HepG2 (cell line): ENCODE data around the gene TBL3. TPM values are rescaled to one million over a fixed set of nuclear protein-coding genes. Genes with fewer than 3 reads are reported as not detected.
A peak's percentile ranks its signal among the peaks of the same experiment; 100 is the strongest.

Experiments
- ATF7 ChIP-seq, 2 experiments: fragments of 450-650 bp in 1 of 2; sonication (generic) in 1 of 2; formaldehyde crosslinking in 1 of 2; IDR thresholded peaks; 2 replicates each; pipeline versions ENCODE4 v1.4.0 to v1.6.1; 2016 to 2020; ENCODE audit warnings: antibody characterized with exemption in 1 of 2, mild to moderate bottlenecking in 1 of 2, missing genetic modification reagents in 1 of 2
- FIP1L1 ChIP-seq: fragments of 200-400 bp; formaldehyde crosslinking; IDR thresholded peaks from 2 replicates; pipeline ENCODE4 v1.6.1; 2018; ENCODE audit warnings: low read depth, mild to moderate bottlenecking, low read length, moderate library complexity, borderline replicate concordance; ENCODE audit not compliant: insufficient read depth
- MATR3 ChIP-seq: sonication (generic); formaldehyde crosslinking; IDR thresholded peaks from 2 replicates; pipeline ENCODE4 v1.4.0; 2020; ENCODE audit warnings: missing genetic modification reagents
- MAZ ChIP-seq, 2 experiments: sonication (generic) in 1 of 2; formaldehyde crosslinking in 1 of 2; IDR thresholded peaks; 2 replicates each; pipeline versions ENCODE4 v1.5.0 to v1.6.1; 2012 to 2020; ENCODE audit warnings: low read depth in 2 of 2, mild to moderate bottlenecking in 2 of 2, borderline replicate concordance in 1 of 2, improper control_type of control experiment in 1 of 2, low read length in 1 of 2, missing genetic modification reagents in 1 of 2, moderate library complexity in 1 of 2
- NAIF1 ChIP-seq: sonication (generic); formaldehyde crosslinking; IDR thresholded peaks from 2 replicates; pipeline ENCODE4 v1.5.0; 2020; ENCODE audit warnings: mild to moderate bottlenecking, missing genetic modification reagents, borderline replicate concordance
- NR1H2 ChIP-seq: sonication (generic); formaldehyde crosslinking; IDR thresholded peaks from 2 replicates; pipeline ENCODE4 v1.8.1; 2022; ENCODE audit warnings: low read depth, missing genetic modification reagents, borderline replicate concordance
- SCMH1 ChIP-seq: sonication (generic); formaldehyde crosslinking; IDR thresholded peaks from 2 replicates; pipeline ENCODE4 v1.9.0; 2021; ENCODE audit warnings: missing genetic modification reagents, mild to moderate bottlenecking, borderline replicate concordance
- TOE1 ChIP-seq: sonication (generic); formaldehyde crosslinking; IDR thresholded peaks from 2 replicates; pipeline ENCODE4 v1.4.0; 2020; ENCODE audit warnings: mild to moderate bottlenecking, missing genetic modification reagents
- ZMAT3 ChIP-seq: sonication (generic); formaldehyde crosslinking; conservative IDR thresholded peaks from 2 replicates; pipeline ENCODE4 v1.7.0; 2021; ENCODE audit warnings: missing genetic modification reagents
- ZNF30 ChIP-seq: sonication (generic); formaldehyde crosslinking; IDR thresholded peaks from 2 replicates; pipeline ENCODE4 v1.5.0; 2020; ENCODE audit warnings: mild to moderate bottlenecking, missing genetic modification reagents
- ZNF615 ChIP-seq: sonication (generic); formaldehyde crosslinking; IDR thresholded peaks from 2 replicates; pipeline ENCODE4 v1.5.0; 2020; ENCODE audit warnings: mild to moderate bottlenecking, missing genetic modification reagents, borderline replicate concordance
- ZNF619 ChIP-seq: sonication (generic); formaldehyde crosslinking; IDR thresholded peaks from 2 replicates; pipeline ENCODE4 v1.4.0; 2020; ENCODE audit warnings: mild to moderate bottlenecking, missing genetic modification reagents
- ZNF737 ChIP-seq: sonication (generic); formaldehyde crosslinking; IDR thresholded peaks from 2 replicates; pipeline ENCODE4 v1.5.0; 2020; ENCODE audit warnings: missing genetic modification reagents, mild to moderate bottlenecking, borderline replicate concordance
- polyA plus RNA-seq, 8 experiments: library from polyadenylated mRNA; depleted of rRNA in 3 of 8; stranded (reverse) in 7 of 8; unstranded in 1 of 8; fragments of >200 nt; fragmentation: Illumina TruSeq in 4 of 8; extraction: Trizol in 4 of 8; gene quantifications; 2 replicates each; pipeline versions ENCODE4 v1.2.1 to v1.2.3, GENCODE V29; 2011 to 2016; ENCODE audit warnings: low read depth in 4 of 8, missing spikeins in 1 of 8, mixed read lengths in 1 of 8; ENCODE audit not compliant: insufficient read depth in 1 of 8
- total RNA-seq, 5 experiments: library from RNA; depleted of rRNA; stranded (reverse); fragments of >200 nt; fragmentation: Illumina TruSeq; extraction: Trizol; gene quantifications; 2 replicates each; pipeline ENCODE4 v1.2.3, GENCODE V29; 2016; ENCODE audit warnings: low read depth in 1 of 5
- TF ChIP-seq, protein P1 (sequence below): sonication (generic); formaldehyde crosslinking; IDR thresholded peaks from 2 replicates; pipeline ENCODE4 v1.9.0; 2021; ENCODE audit warnings: missing genetic modification reagents, borderline replicate concordance
- TF ChIP-seq, protein P2 (sequence below): sonication (generic); formaldehyde crosslinking; IDR thresholded peaks from 2 replicates; pipeline ENCODE4 v1.4.0; 2020; ENCODE audit warnings: missing genetic modification reagents
- TF ChIP-seq, protein P3 (sequence below): sonication (generic); formaldehyde crosslinking; IDR thresholded peaks from 2 replicates; pipeline ENCODE4 v1.4.0; 2020; ENCODE audit warnings: low read depth, mild to moderate bottlenecking, missing genetic modification reagents
- TF ChIP-seq, protein P4 (sequence below): sonication (generic); formaldehyde crosslinking; IDR thresholded peaks from 2 replicates; pipeline ENCODE4 v1.5.0; 2020; ENCODE audit warnings: mild to moderate bottlenecking, missing genetic modification reagents

TBL3 gene
- total and polyA plus RNA-seq, 2 of the 13 experiments (the other 11 are each of a cell fraction or from before 2014, with no cell fraction given): 16.8 to 38.0 TPM

DNA sequence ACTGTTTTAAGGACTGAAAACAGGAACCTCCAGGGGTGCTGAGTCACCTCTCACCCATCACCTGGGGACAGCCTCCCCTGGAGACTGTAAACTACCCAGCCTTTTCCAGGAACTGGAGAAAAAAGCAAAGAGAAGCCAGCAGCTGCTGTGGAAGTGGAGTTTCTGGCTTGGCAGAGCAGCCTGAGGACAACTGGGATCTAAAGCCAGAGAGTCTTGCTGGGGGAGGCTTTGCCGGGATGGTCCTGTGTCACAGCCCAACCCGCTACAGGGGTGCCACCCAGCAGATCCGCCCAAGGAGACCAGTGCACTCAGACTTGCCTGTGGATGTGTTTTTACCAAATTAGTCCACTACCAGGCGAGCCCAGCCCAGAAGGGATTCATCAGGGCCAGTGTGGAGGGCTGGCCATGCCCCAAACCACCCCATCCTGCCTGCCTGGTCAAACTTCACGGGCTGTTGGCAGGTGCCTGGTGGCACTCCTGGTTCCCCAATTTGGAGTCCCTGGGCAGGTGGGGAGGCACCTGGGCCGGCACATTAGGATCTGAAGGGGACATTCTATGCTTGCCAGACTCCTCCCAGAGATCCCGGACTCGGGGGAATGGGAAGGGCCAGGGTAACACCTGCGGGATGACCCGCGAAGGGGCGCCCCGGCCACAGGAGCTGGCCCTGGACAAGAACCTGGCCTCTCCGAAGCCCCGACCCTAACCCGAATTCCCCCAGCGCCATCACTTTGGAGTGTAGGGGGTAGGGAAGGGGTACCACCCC, 29.6 kb upstream of the TBL3 start (continued):
- TF ChIP-seq ZNF615 (CRISPR knock-in tag) (no peak), FIP1L1 (no peak), ATF7 (IDR thresholded peaks at IDR 0.05) (no peak), ATF7 (CRISPR knock-in tag; IDR thresholded peaks at IDR 0.05) (no peak), MATR3 (no peak), NR1H2 (CRISPR knock-in tag) (no peak), ZMAT3 (CRISPR knock-in tag) (no peak), ZNF30 (CRISPR knock-in tag) (0 out of 2 replicates have a peak, but pooled peaks have one; percentile 5), SCMH1 (CRISPR knock-in tag) (no peak), NAIF1 (0 out of 2 replicates have a peak, but pooled peaks have one; percentile 3), MAZ (IDR thresholded peaks at IDR 0.05; ENCODE audit: borderline replicate concordance, low read depth, low read length) (no peak), MAZ (CRISPR knock-in tag; IDR thresholded peaks at IDR 0.05; ENCODE audit: low read depth) (no peak), ZNF737 (no peak), ZNF619 (CRISPR knock-in tag) (no peak), TOE1 (CRISPR knock-in tag) (no peak)
- TF ChIP-seq, protein P1, sequence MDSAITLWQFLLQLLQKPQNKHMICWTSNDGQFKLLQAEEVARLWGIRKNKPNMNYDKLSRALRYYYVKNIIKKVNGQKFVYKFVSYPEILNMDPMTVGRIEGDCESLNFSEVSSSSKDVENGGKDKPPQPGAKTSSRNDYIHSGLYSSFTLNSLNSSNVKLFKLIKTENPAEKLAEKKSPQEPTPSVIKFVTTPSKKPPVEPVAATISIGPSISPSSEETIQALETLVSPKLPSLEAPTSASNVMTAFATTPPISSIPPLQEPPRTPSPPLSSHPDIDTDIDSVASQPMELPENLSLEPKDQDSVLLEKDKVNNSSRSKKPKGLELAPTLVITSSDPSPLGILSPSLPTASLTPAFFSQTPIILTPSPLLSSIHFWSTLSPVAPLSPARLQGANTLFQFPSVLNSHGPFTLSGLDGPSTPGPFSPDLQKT (CRISPR knock-in tag): no peak
- TF ChIP-seq, protein P2, sequence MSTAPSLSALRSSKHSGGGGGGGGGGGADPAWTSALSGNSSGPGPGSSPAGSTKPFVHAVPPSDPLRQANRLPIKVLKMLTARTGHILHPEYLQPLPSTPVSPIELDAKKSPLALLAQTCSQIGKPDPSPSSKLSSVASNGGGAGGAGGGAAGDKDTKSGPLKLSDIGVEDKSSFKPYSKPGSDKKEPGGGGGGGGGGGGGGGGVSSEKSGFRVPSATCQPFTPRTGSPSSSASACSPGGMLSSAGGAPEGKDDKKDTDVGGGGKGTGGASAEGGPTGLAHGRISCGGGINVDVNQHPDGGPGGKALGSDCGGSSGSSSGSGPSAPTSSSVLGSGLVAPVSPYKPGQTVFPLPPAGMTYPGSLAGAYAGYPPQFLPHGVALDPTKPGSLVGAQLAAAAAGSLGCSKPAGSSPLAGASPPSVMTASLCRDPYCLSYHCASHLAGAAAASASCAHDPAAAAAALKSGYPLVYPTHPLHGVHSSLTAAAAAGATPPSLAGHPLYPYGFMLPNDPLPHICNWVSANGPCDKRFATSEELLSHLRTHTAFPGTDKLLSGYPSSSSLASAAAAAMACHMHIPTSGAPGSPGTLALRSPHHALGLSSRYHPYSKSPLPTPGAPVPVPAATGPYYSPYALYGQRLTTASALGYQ (CRISPR knock-in tag): 0 out of 2 replicates have a peak, but pooled peaks have one; percentile 19
- TF ChIP-seq, protein P3, sequence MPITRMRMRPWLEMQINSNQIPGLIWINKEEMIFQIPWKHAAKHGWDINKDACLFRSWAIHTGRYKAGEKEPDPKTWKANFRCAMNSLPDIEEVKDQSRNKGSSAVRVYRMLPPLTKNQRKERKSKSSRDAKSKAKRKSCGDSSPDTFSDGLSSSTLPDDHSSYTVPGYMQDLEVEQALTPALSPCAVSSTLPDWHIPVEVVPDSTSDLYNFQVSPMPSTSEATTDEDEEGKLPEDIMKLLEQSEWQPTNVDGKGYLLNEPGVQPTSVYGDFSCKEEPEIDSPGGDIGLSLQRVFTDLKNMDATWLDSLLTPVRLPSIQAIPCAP (CRISPR knock-in tag): no peak
- TF ChIP-seq, protein P4, sequence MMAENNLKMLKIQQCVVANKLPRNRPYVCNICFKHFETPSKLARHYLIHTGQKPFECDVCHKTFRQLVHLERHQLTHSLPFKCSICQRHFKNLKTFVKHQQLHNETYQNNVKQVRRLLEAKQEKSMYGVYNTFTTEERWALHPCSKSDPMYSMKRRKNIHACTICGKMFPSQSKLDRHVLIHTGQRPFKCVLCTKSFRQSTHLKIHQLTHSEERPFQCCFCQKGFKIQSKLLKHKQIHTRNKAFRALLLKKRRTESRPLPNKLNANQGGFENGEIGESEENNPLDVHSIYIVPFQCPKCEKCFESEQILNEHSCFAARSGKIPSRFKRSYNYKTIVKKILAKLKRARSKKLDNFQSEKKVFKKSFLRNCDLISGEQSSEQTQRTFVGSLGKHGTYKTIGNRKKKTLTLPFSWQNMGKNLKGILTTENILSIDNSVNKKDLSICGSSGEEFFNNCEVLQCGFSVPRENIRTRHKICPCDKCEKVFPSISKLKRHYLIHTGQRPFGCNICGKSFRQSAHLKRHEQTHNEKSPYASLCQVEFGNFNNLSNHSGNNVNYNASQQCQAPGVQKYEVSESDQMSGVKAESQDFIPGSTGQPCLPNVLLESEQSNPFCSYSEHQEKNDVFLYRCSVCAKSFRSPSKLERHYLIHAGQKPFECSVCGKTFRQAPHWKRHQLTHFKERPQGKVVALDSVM (CRISPR knock-in tag): 0 out of 2 replicates have a peak, but pooled peaks have one; percentile 13
